Suprapubic skin (tissue), 4 donors: ENCODE data around the gene SHC4. TPM values are rescaled to one million over a fixed set of nuclear protein-coding genes. Genes with fewer than 3 reads are reported as not detected.

ENCODE experiments used
- DNase-seq, 2 donors: peaks; one replicate each; pipeline ENCODE4 v3.0.0-alpha.2; 2019; ENCODE audit warnings: low spot score in 2 of 2
- H3K27ac ChIP-seq: fragments of 200-600 bp; sonication (generic); one replicate; pipeline ENCODE4 v1.5.1; 2019
- H3K27me3 ChIP-seq: fragments of 200-600 bp; sonication (generic); one replicate; pipeline ENCODE4 v1.5.1; 2019
- H3K36me3 ChIP-seq: fragments of 200-600 bp; sonication (generic); one replicate; pipeline ENCODE4 v1.5.1; 2019
- H3K4me1 ChIP-seq: fragments of 200-600 bp; sonication (generic); one replicate; pipeline ENCODE4 v1.5.1; 2019
- H3K4me3 ChIP-seq: fragments of 200-600 bp; sonication (generic); one replicate; pipeline ENCODE4 v1.5.1; 2019; ENCODE audit warnings: mild to moderate bottlenecking
- H3K9me3 ChIP-seq: fragments of 200-600 bp; sonication (generic); one replicate; pipeline ENCODE4 v1.5.1; 2019
- EP300 ChIP-seq: sonication (generic); formaldehyde crosslinking; IDR thresholded peaks from one replicate; pipeline ENCODE4 v1.6.1; 2017; ENCODE audit warnings: antibody characterized with exemption
- POLR2A ChIP-seq, 2 donors: fragments of 450-650 bp; IDR thresholded peaks; one replicate each; pipeline ENCODE4 v1.6.1; 2017; ENCODE audit warnings: antibody characterized with exemption in 2 of 2, mild to moderate bottlenecking in 2 of 2, moderate library complexity in 2 of 2
- POLR2AphosphoS5 ChIP-seq, 3 donors: sonication (generic); formaldehyde crosslinking; IDR thresholded peaks; one replicate each; pipeline ENCODE4 v1.6.1; 2017; ENCODE audit warnings: antibody characterized with exemption in 3 of 3
- WGBS: methylation state at CpG from one replicate; pipeline ENCODE4 v1.1.5; 2018; 5-methylcytosine and 5-hydroxymethylcytosine counted together
- total RNA-seq, 4 donors: library from RNA; depleted of rRNA; stranded (reverse); fragments of >200 nt; gene quantifications; one replicate each; pipeline ENCODE4 v1.1.0, GENCODE V29; 2016
- TF ChIP-seq, protein P1 (sequence below), 2 donors: fragments of 200-600 bp in 1 of 2; fragments of 450-650 bp in 1 of 2; sonication (generic) in 1 of 2; IDR thresholded peaks; one replicate each; pipeline ENCODE4 v1.5.1; 2016 to 2019; ENCODE audit warnings: antibody characterized with exemption in 2 of 2, mild to moderate bottlenecking in 1 of 2, moderate library complexity in 1 of 2

SHC4 gene
- total RNA-seq, 4 donors from 2014 or later: 1.4 to 2.5 (median 1.6) TPM

DNA sequence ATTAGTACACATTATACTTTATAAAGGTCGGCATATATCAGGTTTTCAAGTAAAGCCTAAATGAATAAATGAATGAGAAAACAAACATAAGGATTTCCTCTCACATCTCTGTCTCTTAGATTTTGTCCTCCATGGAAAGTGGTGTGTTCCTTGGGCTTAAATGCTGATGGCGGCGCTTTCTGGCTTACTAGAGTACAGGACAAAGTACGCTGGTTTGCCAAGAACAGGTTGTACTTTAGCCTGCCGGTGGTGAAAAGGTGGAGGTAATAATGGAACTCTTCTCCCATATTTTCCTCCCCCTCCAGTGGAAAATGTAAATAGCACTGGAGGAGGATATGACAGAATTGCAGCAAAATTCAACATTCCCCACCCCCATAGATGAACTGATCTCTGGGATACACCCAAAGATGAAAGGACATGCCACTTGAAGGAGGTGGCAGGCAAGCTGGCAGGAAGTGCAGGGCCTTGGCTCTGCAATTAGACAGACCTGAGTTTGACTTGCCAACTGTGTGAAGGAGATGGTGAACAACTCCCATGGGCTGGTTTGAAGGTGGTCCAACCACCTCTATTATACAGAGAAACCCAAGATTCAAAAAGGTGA, 182.1 kb downstream of the SHC4 start:
- Histone ChIP-seq H3K36me3 (no peaks in the 10 kb centered on the region), H3K27me3 (no peaks in the 10 kb centered on the region), H3K4me1 (no peaks in the 10 kb centered on the region), H3K9me3 (no peaks in the 10 kb centered on the region), H3K27ac (no peak overlapping the region), H3K4me3 (no peak overlapping the region)
- 91% methylated on average over 5 of the region's 5 CpGs for WGBS
- no peak for DNase-seq
- TF ChIP-seq, protein P1, sequence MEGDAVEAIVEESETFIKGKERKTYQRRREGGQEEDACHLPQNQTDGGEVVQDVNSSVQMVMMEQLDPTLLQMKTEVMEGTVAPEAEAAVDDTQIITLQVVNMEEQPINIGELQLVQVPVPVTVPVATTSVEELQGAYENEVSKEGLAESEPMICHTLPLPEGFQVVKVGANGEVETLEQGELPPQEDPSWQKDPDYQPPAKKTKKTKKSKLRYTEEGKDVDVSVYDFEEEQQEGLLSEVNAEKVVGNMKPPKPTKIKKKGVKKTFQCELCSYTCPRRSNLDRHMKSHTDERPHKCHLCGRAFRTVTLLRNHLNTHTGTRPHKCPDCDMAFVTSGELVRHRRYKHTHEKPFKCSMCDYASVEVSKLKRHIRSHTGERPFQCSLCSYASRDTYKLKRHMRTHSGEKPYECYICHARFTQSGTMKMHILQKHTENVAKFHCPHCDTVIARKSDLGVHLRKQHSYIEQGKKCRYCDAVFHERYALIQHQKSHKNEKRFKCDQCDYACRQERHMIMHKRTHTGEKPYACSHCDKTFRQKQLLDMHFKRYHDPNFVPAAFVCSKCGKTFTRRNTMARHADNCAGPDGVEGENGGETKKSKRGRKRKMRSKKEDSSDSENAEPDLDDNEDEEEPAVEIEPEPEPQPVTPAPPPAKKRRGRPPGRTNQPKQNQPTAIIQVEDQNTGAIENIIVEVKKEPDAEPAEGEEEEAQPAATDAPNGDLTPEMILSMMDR (IDR thresholded peaks at IDR 0.05): no peak
- TF ChIP-seq EP300: no peak
- TF ChIP-seq POLR2A (IDR thresholded peaks at IDR 0.05): no peak
- TF ChIP-seq POLR2AphosphoS5 (IDR thresholded peaks at IDR 0.05): no peak

DNA sequence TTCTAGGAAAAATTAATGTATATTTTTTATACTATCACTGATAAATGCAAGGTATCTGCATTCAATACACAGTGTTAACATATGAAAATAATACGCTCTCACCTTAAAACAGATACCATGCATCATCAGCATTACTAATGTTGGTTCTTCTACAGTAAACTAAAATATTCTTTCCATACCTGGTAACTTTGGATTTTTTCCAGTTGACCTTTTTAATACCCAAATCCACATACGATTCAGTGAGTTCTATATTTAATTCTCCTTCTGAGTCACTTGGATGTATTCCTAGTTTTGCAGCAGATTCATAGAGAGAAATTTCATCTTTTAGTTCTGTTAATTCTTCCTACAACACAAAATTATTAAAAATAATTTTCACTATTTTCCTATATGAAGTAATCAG, 182.7 kb downstream of the SHC4 start:
- no peak for TF ChIP-seq POLR2AphosphoS5 (IDR thresholded peaks at IDR 0.05)
- no peak for TF ChIP-seq EP300
- TF ChIP-seq, protein P1 (IDR thresholded peaks at IDR 0.05): no peak
- no peak for TF ChIP-seq POLR2A (IDR thresholded peaks at IDR 0.05)
- DNase-seq: no peak
- Histone ChIP-seq H3K4me1 (no peaks in the 10 kb centered on the region), H3K4me3 (no peak overlapping the region), H3K27me3 (no peaks in the 10 kb centered on the region), H3K27ac (no peak overlapping the region), H3K36me3 (no peaks in the 10 kb centered on the region), H3K9me3 (no peaks in the 10 kb centered on the region)
- WGBS: 68% methylated on average over 2 of the region's 2 CpGs

DNA sequence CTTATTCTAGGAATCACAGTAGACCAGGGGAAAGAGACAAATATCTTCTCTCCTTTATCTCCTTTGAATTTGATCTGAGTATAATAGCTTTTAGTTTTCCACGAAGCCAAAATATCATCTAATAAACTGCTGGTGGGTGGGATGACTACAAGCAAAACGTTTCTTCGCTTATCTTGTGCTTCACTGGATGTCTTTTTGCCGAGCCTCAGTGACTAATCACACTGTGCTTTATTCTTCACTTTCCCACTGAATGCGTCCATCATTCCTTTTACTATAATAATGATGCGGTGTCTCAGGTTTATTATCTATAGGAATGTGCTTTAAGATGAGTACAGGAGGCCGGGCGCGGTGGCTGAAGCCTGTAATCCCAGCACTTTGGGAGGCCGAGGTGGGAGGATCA, 185.4 kb downstream of the SHC4 start:
- 90% methylated on average over 10 of the region's 10 CpGs for WGBS
- no peak overlapping the region for H3K4me3 ChIP-seq
- no peaks in the 10 kb centered on the region for H3K4me1 ChIP-seq
- DNase-seq: no peak
- H3K9me3 ChIP-seq: no peaks in the 10 kb centered on the region
- no peaks in the 10 kb centered on the region for H3K27me3 ChIP-seq
- TF ChIP-seq EP300: no peak
- TF ChIP-seq POLR2AphosphoS5 (IDR thresholded peaks at IDR 0.05): no peak
- TF ChIP-seq POLR2A (IDR thresholded peaks at IDR 0.05): no peak
- TF ChIP-seq, protein P1 (IDR thresholded peaks at IDR 0.05): no peak
- no peaks in the 10 kb centered on the region for H3K36me3 ChIP-seq
- H3K27ac ChIP-seq: no peak overlapping the region

DNA sequence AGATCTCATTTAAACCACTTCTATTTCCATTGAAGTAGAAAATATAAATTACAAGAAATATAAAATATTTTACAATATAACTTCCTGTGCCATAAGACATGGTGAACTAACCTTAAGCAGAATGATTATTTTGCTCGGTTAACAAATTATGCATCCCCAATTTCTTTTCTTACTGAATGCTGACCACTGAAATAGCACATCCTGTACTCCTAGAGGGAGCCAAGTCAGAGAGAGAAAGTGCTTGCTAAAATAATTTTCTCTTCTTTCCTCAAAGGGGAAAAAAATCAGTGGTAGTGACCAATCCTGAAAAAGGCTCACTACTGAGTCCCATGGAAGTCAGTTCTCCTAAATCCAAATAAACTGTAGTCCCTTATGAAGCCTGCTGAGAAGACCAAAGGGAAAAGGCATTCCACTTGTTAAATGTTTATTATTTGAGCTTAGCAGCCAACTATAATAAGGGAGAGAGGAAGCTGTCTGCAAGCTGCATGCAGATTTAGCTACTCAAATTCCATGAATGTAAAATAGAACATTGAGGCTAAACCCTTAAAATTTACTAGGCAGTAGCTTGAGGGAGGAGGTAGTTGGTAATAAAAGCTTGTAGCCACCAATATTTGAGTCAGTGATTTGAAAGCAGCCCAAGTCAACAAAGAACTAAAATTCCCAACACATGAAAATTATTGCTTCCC, 185.9 kb downstream of the SHC4 start:
- H3K27ac ChIP-seq: no peak overlapping the region
- no peaks in the 10 kb centered on the region for H3K27me3 ChIP-seq
- H3K36me3 ChIP-seq: no peaks in the 10 kb centered on the region
- H3K4me1 ChIP-seq: no peaks in the 10 kb centered on the region
- H3K4me3 ChIP-seq: no peak overlapping the region
- 79% methylated on average over 1 of the region's 1 CpG for WGBS
- no peak for DNase-seq
- no peak for TF ChIP-seq EP300
- TF ChIP-seq POLR2AphosphoS5 (IDR thresholded peaks at IDR 0.05): no peak
- TF ChIP-seq, protein P1 (IDR thresholded peaks at IDR 0.05): no peak
- TF ChIP-seq POLR2A (IDR thresholded peaks at IDR 0.05): no peak
- no peaks in the 10 kb centered on the region for H3K9me3 ChIP-seq

DNA sequence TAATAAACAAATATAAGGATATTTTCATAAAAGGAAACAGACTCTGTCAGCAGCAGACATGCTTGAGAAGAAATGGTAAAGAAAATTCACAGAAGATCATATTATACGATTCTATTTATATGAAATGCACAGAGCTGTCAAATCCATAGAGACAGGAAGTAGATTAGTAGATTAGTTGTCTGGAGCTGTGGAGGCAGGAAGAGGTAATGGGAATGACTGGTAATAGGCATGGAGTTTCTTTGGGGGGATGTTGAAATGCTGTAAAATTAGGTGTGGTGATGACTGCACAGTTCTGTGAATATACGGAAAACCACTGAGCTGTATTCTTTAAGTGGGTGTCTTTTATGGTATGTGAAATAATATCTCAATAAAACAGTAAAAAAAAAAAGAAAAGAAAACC, 188.2 kb downstream of the SHC4 start:
- no peak overlapping the region for H3K4me3 ChIP-seq
- no peaks in the 10 kb centered on the region for H3K27me3 ChIP-seq
- H3K27ac ChIP-seq: no peak overlapping the region
- TF ChIP-seq EP300 (no peak), POLR2A (IDR thresholded peaks at IDR 0.05) (no peak), POLR2AphosphoS5 (IDR thresholded peaks at IDR 0.05) (no peak)
- TF ChIP-seq, protein P1 (IDR thresholded peaks at IDR 0.05): no peak
- WGBS: 96% methylated on average over 2 of the region's 2 CpGs
- no peaks in the 10 kb centered on the region for H3K36me3 ChIP-seq
- no peak for DNase-seq
- no peaks in the 10 kb centered on the region for H3K9me3 ChIP-seq
- H3K4me1 ChIP-seq: no peaks in the 10 kb centered on the region
